HepG2 (cell line): ENCODE measurements around the gene MYO1E. TPM values are rescaled to one million over a fixed set of nuclear protein-coding genes. Genes with fewer than 3 reads are reported as not detected.

Source experiments
- AHR ChIP-seq: IDR thresholded peaks from 2 replicates; pipeline ENCODE4 v1.6.1; 2018; ENCODE audit warnings: missing genetic modification reagents, missing compliant biosample characterization
- BCLAF1 ChIP-seq: fragments of 450-650 bp; IDR thresholded peaks from 2 replicates; pipeline ENCODE4 v1.6.1; 2017; ENCODE audit warnings: mild to moderate bottlenecking
- DBP ChIP-seq: sonication (generic); formaldehyde crosslinking; IDR thresholded peaks from 2 replicates; pipeline ENCODE4 v1.4.0; 2020; ENCODE audit warnings: missing genetic modification reagents; ENCODE audit errors: not compliant biosample characterization
- LCORL ChIP-seq, 2 experiments: fragments of 450-650 bp in 1 of 2; sonication (generic) in 1 of 2; formaldehyde crosslinking in 1 of 2; IDR thresholded peaks; 2 replicates each; pipeline versions ENCODE4 v1.5.0 to v1.6.1; 2017 to 2020; ENCODE audit warnings: antibody characterized with exemption in 1 of 2, missing genetic modification reagents in 1 of 2
- NCOA5 ChIP-seq: sonication (generic); formaldehyde crosslinking; IDR thresholded peaks from 2 replicates; pipeline ENCODE4 v1.4.0; 2020; ENCODE audit warnings: missing genetic modification reagents
- PLSCR1 ChIP-seq: sonication (generic); formaldehyde crosslinking; IDR thresholded peaks from 2 replicates; pipeline ENCODE4 v1.5.0; 2020; ENCODE audit warnings: missing genetic modification reagents, mild to moderate bottlenecking, borderline replicate concordance
- TCF7 ChIP-seq: sonication (generic); IDR thresholded peaks from 2 replicates; pipeline ENCODE4 v1.6.1; 2016; ENCODE audit warnings: antibody characterized with exemption, low read depth
- USF2 ChIP-seq, 2 experiments: sonication (generic) in 1 of 2; formaldehyde crosslinking in 1 of 2; IDR thresholded peaks; 2 replicates each; pipeline versions ENCODE4 v1.5.1 to v1.6.1; 2011 to 2020; ENCODE audit warnings: borderline replicate concordance in 1 of 2, low read depth in 1 of 2, low read length in 1 of 2, mild to moderate bottlenecking in 1 of 2, missing genetic modification reagents in 1 of 2, moderate library complexity in 1 of 2
- ZNF30 ChIP-seq: sonication (generic); formaldehyde crosslinking; IDR thresholded peaks from 2 replicates; pipeline ENCODE4 v1.5.0; 2020; ENCODE audit warnings: mild to moderate bottlenecking, missing genetic modification reagents
- ZNF331 ChIP-seq: sonication (generic); formaldehyde crosslinking; IDR thresholded peaks from 2 replicates; pipeline ENCODE4 v1.4.0; 2020; ENCODE audit warnings: missing genetic modification reagents
- ZNF335 ChIP-seq: sonication (generic); formaldehyde crosslinking; IDR thresholded peaks from 2 replicates; pipeline ENCODE4 v1.4.0; 2020; ENCODE audit warnings: missing genetic modification reagents
- ZNF407 ChIP-seq: sonication (generic); formaldehyde crosslinking; IDR thresholded peaks from one replicate; pipeline ENCODE4 v1.5.1; 2020; ENCODE audit warnings: mild to moderate bottlenecking, missing genetic modification reagents; ENCODE audit errors: not compliant biosample characterization
- ZNF468 ChIP-seq: sonication (generic); formaldehyde crosslinking; IDR thresholded peaks from 2 replicates; pipeline ENCODE4 v1.8.0; 2022; ENCODE audit warnings: mild to moderate bottlenecking, moderate library complexity, missing genetic modification reagents
- ZNF616 ChIP-seq: sonication (generic); formaldehyde crosslinking; IDR thresholded peaks from 2 replicates; pipeline ENCODE4 v1.5.0; 2020; ENCODE audit warnings: low read depth, mild to moderate bottlenecking, missing genetic modification reagents
- ZNF678 ChIP-seq: sonication (generic); formaldehyde crosslinking; IDR thresholded peaks from 2 replicates; pipeline ENCODE4 v1.4.0; 2020; ENCODE audit warnings: mild to moderate bottlenecking, missing genetic modification reagents
- polyA plus RNA-seq, 8 experiments: library from polyadenylated mRNA; depleted of rRNA in 3 of 8; stranded (reverse) in 7 of 8; unstranded in 1 of 8; fragments of >200 nt; fragmentation: Illumina TruSeq in 4 of 8; extraction: Trizol in 4 of 8; gene quantifications; 2 replicates each; pipeline versions ENCODE4 v1.2.1 to v1.2.3, GENCODE V29; 2011 to 2016; ENCODE audit warnings: low read depth in 4 of 8, missing spikeins in 1 of 8, mixed read lengths in 1 of 8; ENCODE audit not compliant: insufficient read depth in 1 of 8
- total RNA-seq, 5 experiments: library from RNA; depleted of rRNA; stranded (reverse); fragments of >200 nt; fragmentation: Illumina TruSeq; extraction: Trizol; gene quantifications; 2 replicates each; pipeline ENCODE4 v1.2.3, GENCODE V29; 2016; ENCODE audit warnings: low read depth in 1 of 5

Gene MYO1E
- total and polyA plus RNA-seq, 2 of the 13 experiments (the other 11 are each of a cell fraction or from before 2014, with no cell fraction given) = 15.7 to 25.1 TPM

GRCh38 chr15:59339252-59339672 is 33.4 kb downstream of the MYO1E start (continued):
- TF ChIP-seq ZNF407 (CRISPR knock-in tag) = no peak
- no peak for TF ChIP-seq ZNF30 (CRISPR knock-in tag)
- no peak for TF ChIP-seq ZNF678 (CRISPR knock-in tag)
- no peak for TF ChIP-seq ZNF331
- no peak for TF ChIP-seq USF2 (IDR thresholded peaks at IDR 0.05; ENCODE audit: low read depth, low read length)
- no peak for TF ChIP-seq USF2 (CRISPR knock-in tag; IDR thresholded peaks at IDR 0.05; ENCODE audit: borderline replicate concordance)
- TF ChIP-seq LCORL (IDR thresholded peaks at IDR 0.05) = no peak
- no peak for TF ChIP-seq LCORL (CRISPR knock-in tag; IDR thresholded peaks at IDR 0.05)
- no peak for TF ChIP-seq PLSCR1 (CRISPR knock-in tag)
- TF ChIP-seq AHR (CRISPR knock-in tag) = no peak
- TF ChIP-seq TCF7 = no peak
- TF ChIP-seq NCOA5 = no peak
- no peak for TF ChIP-seq ZNF335 (CRISPR knock-in tag)
- TF ChIP-seq DBP (CRISPR knock-in tag) = no peak
- TF ChIP-seq ZNF468 = no peak
- TF ChIP-seq BCLAF1 = no peak
- no peak for TF ChIP-seq ZNF616 (CRISPR knock-in tag)
